GM19397 (cell line): Measurements from ENCODE around the gene CFAP221.

Source experiments
- ATAC-seq: cut with Tn5 transposase; IDR thresholded peaks from one replicate; pipeline ENCODE4 v1.9.1; 2021; ENCODE audit warnings: mild to moderate bottlenecking, moderate library complexity; ENCODE audit not compliant: unreplicated experiment

The CFAP221 gene

GRCh38 chr2:119544075-119544938 lies at the start of gene CFAP221:
CFAP221 (plus strand) TSS chr2:119544449; CDS start chr2:119546132, 1,683 bp downstream.
- ATAC-seq = peak; percentile 86

- no peak for ATAC-seq
These were observed 48.3 kb upstream of the CFAP221 start for GRCh38 chr2:119495948-119496347.

- no peak for ATAC-seq
These were observed 47.6 kb upstream of the CFAP221 start for GRCh38 chr2:119496682-119497081.

GRCh38 chr2:119508756-119509155 lies 35.5 kb upstream of the CFAP221 start:
- no peak for ATAC-seq

- ATAC-seq = no peak
These were observed 32.3 kb upstream of the CFAP221 start for GRCh38 chr2:119511989-119512388.

GRCh38 chr2:119512946-119513345 lies 31.3 kb upstream of the CFAP221 start:
- ATAC-seq = no peak

GRCh38 chr2:119513832-119514231 lies 30.4 kb upstream of the CFAP221 start:
- ATAC-seq = no peak

- ATAC-seq = no peak
These were observed 28.1 kb upstream of the CFAP221 start for GRCh38 chr2:119516121-119516520.

GRCh38 chr2:119517433-119517832 lies 26.8 kb upstream of the CFAP221 start:
- peak; percentile 89 for ATAC-seq

- no peak for ATAC-seq
These were observed 25.7 kb upstream of the CFAP221 start for GRCh38 chr2:119518401-119519056.

GRCh38 chr2:119519057-119519408 lies 25.2 kb upstream of the CFAP221 start:
- no peak for ATAC-seq

- no peak for ATAC-seq
These were observed 23.4 kb upstream of the CFAP221 start for GRCh38 chr2:119520696-119521432.

- no peak for ATAC-seq
These were observed 22.7 kb upstream of the CFAP221 start for GRCh38 chr2:119521433-119522050.

- no peak for ATAC-seq
These were observed 21.6 kb upstream of the CFAP221 start for GRCh38 chr2:119522671-119523070.

- no peak for ATAC-seq
These were observed 20.8 kb upstream of the CFAP221 start for GRCh38 chr2:119523383-119523951.

GRCh38 chr2:119523952-119524694 lies 20.1 kb upstream of the CFAP221 start, which contains the start of gene SCTR:
SCTR (minus strand) TSS chr2:119524483; CDS start chr2:119524226, 257 bp downstream.
- ATAC-seq = no peak

GRCh38 chr2:119525614-119526013 lies 18.6 kb upstream of the CFAP221 start:
- ATAC-seq = no peak

GRCh38 chr2:119527999-119528398 lies 16.2 kb upstream of the CFAP221 start:
- ATAC-seq = no peak

GRCh38 chr2:119531292-119531691 lies 13.0 kb upstream of the CFAP221 start:
- no peak for ATAC-seq

- no peak for ATAC-seq
These were observed 10.7 kb upstream of the CFAP221 start for GRCh38 chr2:119533560-119533959.
